ENCODE results near the gene SYT15.
"Not testable (repeated sequence)": the region's sequence is repeated elsewhere in the genome, so short reads cannot be mapped to it uniquely, and the experiment has no call there.

GRCh38 chr10:46635364-46635959 lies 56.5 kb downstream of the SYT15 start:
- not testable (repeated sequence) for TF ChIP-seq CTCF (IDR thresholded peaks at IDR 0.05); POLR2AphosphoS5 (IDR thresholded peaks at IDR 0.05; ENCODE audit: insufficient read depth in 1 of 2, low read depth in 1 of 2); POLR2A (IDR thresholded peaks at IDR 0.05)

Measured in vagina (tissue), 2 donors.